NCI-H82 (cell line): ENCODE results near the gene POU5F1.
A peak's percentile ranks its signal among the peaks of the same experiment; 100 is the strongest.
"Not testable (repeated sequence)": the region's sequence is repeated elsewhere in the genome, so short reads cannot be mapped to it uniquely, and the experiment has no call there.

Experiments used
- DNase-seq: peaks from one replicate; lab custom pipeline; 2025; lab: John Stamatoyannopoulos, UW

The POU5F1 gene

DNA sequence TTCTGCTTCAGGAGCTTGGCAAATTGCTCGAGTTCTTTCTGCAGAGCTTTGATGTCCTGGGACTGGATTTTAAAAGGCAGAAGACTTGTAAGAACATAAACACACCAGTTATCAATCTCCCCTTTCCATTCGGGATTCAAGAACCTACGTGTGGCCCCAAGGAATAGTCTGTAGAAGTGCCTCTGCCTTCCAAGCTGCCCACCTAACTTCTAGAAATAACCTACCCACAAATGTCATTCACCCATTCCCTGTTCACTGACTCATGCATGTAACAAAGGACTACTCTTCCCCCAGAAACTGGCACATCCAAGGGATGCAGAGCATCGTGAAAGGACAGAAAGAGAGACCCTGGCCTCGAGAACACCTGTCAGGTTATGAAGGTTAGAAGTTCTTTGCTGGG, 4.5 kb downstream of the POU5F1 start:
- DNase-seq, result no peak

DNA sequence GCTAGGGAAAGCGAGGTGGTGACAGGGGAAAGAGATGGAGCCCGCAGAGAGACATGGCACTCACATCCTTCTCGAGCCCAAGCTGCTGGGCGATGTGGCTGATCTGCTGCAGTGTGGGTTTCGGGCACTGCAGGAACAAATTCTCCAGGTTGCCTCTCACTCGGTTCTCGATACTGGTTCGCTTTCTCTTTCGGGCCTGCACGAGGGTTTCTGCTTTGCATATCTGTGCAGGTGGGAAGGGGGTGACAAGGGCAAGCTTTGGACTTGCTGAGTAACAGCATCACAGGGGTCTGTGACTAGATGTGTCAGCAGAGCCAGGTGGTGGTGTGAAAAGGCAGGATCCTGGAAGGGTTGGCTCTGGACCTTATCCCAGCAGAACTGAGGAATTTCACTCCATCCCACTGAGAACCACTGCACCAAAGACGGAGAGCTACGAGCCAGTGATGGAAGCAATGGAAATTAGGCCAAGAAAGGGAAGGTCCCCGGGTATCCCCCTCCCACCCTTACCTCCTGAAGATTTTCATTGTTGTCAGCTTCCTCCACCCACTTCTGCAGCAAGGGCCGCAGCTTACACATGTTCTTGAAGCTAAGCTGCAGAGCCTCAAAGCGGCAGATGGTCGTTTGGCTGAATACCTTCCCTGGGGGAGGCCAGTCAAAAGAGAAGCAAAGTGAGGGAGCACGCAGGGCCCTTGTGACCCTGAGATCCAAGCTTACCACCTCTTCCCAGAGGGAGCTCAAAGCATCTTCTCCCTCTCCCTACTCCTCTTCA, 5.2 kb downstream of the POU5F1 start:
- DNase-seq, result peak; percentile 72

DNA sequence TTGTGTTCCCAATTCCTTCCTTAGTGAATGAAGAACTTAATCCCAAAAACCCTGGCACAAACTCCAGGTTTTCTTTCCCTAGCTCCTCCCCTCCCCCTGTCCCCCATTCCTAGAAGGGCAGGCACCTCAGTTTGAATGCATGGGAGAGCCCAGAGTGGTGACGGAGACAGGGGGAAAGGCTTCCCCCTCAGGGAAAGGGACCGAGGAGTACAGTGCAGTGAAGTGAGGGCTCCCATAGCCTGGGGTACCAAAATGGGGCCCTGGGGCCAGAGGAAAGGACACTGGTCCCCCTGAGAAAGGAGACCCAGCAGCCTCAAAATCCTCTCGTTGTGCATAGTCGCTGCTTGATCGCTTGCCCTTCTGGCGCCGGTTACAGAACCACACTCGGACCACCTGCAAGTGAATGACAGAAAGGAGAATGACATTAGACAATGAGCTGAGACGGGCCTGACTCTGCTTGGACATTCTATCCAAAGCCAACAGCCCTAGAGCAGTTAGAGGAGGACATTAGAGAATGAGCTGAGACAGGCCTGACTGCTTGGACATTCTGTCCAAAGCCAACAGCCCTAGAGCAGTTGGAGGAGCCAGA, 5.9 kb downstream of the POU5F1 start:
- DNase-seq, result not testable (repeated sequence)

DNA sequence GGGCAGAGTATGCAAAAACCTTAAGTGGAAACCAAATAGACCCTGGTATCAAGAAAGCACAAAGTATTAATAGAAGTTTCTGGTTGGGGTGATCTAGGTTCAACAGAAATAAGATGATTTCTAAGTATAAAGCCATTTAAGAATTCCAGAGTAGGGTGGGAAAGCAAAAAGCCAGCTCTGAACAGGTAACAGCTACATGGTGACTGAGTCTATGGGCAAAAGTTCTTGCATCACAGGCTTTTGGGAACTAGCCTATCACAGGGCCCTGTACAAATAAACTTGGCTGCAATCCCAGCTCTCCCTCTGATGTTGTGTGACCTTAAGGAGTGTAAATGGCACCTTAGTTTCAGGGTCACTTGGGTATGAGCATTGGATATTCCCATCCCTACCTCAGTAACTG, 6.6 kb downstream of the POU5F1 start:
- DNase-seq, result no peak

DNA sequence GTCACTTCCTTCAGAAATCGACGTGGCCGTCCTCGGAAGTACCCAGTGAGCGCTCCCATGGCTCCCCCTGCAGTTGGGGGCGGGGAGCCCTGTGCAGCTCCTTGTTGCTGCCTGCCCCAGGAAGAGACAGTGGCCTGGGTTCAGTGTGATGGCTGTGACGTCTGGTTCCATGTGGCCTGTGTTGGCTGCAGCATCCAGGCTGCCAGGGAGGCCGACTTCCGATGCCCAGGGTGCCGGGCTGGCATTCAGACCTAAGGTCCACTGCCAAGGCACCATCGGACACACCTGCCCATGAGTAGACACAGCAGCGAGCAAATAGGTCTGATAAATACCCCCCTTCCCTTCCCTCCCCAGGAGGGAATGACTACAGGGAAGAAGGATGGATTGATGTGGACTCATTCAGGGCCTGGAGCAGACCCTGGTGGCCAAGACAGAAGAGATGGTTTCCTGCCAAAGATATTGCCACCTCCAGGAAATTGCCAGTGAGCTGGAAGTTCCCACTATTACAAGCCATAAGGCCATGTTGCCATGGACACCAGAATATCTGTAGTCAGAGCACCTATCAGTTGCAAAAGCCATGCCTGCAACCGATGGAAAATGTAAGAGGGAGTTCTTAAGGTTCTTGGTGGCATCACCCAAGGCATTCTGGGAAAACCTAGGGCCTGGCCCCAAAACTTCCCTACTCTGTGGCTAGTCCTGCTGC, 7.9 kb downstream of the POU5F1 start:
- DNase-seq, result no peak

DNA sequence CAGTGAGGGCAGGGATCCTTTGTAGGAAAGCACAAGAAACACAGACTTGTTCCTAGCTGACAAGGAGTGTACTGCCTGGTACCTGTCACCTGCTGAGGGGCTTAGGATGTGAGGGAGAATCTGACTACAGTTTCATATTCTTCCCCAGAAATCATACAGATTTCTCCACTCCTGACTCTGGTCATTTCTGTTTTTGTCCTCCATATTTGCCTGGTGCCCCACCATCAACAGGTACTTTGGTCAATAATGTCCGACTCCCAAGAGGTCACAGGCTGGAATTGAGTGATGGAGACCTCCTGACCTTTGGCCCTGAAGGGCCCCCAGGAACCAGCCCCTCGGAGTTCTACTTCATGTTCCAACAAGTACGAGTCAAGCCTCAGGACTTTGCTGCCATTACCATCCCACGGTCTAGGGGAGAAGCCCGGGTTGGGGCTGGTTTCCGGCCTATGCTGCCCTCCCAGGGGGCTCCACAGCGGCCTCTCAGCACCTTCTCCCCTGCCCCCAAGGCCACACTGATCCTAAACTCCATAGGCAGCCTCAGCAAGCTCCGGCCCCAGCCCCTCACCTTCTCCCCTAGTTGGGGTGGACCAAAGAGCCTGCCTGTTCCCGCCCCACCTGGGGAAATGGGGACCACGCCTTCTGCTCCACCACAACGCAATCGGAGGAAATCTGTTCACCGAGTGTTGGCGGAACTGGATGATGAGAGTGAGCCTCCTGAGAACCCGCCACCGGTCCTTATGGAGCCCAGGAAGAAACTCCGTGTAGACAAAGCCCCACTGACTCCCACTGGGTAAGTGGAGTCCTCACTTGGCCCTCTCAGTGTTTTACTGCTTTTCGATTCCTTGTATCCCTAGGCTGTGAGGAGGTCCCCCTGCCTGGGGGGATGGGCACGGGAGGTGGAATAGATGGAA, 9.0 kb downstream of the POU5F1 start:
- no peak for DNase-seq

DNA sequence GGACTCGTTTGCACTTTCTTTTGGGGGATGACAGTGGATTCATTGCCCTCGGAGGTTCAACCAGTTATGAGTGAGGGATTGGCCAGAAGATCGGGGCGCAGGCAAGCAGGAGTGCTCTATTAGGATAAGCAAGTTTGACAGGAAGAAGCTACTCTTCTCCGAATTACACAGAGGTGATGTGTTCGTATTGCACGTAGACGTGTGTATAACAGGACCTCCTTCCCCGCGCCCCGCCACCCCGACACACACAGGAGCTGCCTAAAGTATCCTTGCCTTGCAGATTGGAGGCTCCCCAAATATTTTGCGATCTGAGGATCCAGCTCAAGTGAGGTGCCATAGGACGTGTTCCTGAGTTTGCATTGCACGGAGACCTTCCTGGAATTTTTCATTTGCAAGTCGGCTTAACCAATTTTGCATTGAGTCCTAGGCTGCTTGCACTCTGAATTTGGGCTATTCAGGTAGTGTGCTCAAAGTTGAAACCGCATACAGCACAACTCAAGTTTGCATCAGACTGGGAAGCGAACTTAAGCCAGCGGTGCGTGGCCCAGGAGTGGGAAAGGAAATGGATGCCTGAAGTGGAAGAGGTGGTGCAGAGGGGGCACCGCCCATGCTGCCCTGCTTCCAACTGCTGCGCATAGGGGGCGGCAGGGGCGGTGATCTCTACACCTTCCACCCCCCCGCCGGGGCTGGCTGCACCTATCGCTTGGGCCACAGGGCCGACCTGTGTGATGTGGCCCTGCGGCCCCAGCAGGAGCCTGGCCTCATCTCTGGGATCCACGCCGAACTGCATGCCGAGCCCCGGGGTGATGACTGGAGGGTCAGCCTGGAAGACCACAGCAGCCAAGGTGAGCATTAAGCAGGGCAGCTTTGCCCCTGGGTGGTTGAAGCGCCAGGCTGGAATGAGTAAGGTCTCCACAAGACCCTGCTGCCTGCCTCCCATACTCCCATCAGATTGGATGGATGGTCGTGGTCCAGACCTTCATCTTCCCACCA, 11.3 kb downstream of the POU5F1 start:
- peak; percentile 52 for DNase-seq

DNA sequence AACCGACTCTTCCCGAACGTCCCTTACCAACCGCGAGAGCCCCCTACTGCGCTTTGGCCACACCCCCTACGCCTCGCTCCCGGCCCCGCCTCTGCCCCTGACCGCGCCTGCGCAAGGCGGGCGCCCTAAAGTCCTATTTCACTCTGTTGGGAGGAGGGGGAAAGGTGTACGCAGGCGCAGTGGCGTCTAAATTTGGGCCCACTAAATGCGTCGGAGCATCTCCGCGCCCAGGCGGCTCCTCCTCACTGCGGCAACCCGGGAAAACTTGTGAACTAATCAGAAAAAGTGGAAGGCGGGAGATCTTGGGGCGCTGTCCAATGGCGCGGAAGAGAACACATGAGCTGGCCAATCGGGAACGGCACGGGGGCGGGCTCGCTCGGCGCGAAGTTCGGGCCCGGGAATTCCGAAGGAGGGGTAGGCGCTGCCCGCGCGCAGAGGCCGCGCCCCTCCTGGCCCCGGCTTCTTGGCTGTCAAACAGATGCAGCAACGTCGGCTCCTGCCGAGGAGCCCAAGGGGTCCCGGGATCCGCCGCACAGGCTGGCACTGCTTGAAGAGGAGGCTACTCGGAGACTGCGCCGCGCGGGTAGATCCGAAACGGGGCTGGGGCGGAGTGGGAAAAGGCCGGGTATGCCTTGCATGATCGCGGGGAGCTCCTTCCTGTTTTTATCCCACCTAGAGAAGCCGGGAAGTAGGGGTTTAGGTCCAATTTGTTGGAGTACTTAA, 12.2 kb downstream of the POU5F1 start, which contains the start of gene TCF19:
Gene TCF19 (plus strand): TSS at position 450 of the 723 bp plus-strand sequence. CDS start 881 bp downstream, outside the sequence.
- peak; percentile 99 for DNase-seq

DNA sequence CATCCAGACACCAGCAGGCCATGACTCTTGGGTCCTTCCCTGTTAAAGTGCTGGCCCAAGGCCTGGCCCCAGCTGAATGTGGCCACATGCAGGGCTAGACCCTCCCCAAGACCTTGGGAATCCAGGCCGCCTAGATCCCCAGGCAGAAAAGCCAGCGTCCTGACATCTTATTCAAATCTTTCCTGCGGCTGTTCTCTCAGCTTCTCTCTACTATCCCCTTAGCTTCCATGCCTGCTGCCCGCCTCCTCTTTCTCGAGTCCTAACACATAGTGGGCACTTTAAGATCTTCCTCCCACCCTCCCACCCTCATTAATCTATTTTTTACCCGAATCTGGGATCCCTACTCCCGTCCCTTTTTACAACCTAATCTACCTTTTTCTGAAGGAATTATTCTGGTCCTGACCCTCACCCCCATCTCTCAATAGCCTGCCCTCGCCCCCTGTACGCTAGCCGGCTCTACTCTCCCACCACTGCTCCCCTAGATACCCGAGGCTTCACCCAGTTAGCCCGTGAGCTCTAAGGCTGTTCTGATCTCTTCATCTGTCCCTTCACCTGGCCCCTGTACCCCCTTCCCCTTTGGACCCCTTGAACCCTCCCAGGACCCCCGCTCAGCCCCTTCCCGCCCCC, 12.9 kb downstream of the POU5F1 start, which contains the start of gene CCHCR1:
Gene CCHCR1 (minus strand): TSS at position 290 of the 627 bp plus-strand sequence. CDS start 202 bp downstream, at position 88.
- DNase-seq, result peak; percentile 43

DNA sequence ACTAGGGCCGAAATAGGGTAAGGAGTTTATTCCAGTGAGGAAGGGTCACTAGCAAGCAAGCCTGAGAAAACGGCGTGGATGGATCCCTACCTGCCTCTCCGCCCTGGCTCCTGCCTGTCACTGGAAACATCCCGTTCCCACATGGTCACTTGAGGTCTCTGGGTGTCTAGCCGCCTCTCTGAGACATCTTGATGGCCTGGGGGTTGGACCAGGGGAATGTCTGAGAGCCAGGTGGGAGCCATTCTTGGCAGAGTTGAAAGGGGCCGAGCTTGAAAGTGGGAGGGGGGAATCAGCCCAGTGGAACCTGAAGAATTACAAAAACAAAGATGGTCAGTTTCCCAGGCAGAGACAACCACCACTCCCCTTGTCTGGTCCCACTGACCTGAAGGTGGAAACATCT, 13.8 kb downstream of the POU5F1 start:
- DNase-seq, result no peak

DNA sequence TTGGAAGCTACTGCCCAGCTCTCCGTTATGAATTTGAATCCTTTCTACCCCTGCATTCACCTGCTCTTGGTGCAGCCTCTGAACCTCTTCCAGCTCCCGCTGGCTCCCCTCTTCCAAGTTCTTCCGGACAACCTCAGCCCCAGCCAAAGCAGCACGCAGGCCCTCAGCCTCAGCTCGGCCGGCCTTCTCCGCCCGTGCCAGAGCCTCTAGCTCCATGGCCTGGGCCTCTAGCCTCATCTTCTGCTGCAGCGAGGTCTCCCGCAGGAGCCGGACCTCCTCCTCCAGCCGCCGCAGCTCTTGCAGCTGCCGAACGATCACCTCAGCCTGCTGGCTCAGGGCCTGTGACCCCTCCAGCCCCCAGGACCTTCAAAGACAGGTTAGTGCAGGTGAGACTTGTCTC, 16.0 kb downstream of the POU5F1 start:
- DNase-seq, result no peak

DNA sequence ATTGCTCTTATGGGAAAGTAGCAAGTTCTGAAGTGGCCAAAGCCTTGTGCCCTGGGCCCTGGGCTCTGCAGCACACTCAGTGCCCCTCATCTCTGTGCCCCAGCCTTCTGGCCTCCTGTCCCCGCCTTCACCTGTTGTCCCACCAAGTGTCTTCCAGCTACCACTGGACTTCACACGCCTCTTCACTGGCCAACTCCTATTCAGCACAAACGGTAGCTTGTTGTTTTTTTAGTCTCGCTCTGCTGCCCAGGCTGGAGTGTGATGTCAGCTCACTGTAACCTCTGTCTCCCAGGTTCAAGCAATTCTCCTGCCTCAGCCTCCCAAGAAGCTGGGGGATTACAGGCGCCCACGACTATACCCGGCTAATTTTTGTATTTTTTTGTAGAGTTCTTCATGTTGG, 17.7 kb downstream of the POU5F1 start:
- no peak for DNase-seq

DNA sequence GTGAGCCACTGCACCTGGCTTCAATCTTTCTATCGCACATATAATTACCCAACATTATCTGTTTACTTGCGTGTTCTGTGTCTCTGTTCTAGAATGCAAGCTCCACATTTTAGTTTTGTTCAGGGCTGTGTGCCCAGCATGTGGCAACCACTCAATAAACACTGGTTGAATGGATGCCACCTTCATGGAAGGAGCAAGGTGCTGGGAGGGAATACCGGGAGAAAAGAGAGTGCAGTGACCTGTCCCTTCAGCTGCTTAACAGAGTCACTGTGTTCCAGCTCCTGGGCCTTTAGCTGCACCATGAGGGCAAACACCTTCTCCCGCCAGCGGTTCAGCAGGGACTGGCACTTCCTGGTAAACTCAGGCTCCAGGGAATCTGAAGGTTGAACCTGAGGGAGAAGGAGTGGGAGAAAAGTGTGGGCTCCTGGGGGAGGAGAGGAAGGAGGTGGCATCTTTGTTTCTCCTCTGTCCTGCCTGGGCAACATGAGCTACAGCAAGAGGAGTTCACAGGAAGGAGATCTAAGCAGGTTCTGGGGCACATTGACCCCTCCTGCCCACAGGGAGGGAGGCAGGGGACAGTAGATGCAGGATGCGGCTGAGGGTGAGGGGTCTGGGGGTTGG, 20.5 kb downstream of the POU5F1 start:
- no peak for DNase-seq

DNA sequence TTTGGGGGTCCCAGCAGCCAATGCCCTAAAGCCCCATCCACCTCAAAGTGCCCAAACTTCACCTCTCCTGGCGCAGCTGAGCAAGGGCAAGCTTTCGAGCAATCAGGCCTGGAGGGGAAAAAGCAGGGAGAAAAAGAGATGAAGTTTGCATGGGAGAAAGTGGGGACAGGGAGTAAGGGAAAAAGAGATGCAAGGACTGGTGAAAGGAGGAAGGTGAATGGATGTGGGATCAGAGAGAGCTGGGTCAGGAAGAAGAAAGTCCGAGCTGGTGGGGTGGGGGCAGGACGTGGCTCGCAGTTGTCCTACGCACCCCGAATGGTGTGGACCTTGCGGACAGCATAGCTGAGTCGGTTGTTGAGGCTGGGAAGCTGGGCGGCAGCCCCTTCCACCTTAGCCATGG, 25.1 kb downstream of the POU5F1 start:
- no peak for DNase-seq

DNA sequence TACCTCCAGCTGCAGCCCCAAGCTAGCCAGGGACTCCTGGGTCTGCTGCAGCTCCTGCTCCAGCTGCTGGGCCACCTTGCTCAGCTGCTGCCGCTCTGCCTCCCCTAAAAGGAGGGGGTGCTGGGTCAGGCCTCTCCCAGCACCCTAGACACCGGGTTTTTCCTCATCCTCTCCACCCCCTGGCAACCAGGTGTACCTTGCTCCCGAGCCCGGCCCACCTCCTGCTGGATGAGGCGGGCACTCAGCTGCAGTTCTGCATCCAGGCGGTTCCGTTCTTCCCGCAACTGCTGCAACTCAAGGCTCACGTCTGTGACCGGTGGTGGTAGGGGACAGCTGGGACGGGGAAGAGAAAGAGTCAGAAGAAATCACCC, 25.5 kb downstream of the POU5F1 start:
- no peak for DNase-seq

DNA sequence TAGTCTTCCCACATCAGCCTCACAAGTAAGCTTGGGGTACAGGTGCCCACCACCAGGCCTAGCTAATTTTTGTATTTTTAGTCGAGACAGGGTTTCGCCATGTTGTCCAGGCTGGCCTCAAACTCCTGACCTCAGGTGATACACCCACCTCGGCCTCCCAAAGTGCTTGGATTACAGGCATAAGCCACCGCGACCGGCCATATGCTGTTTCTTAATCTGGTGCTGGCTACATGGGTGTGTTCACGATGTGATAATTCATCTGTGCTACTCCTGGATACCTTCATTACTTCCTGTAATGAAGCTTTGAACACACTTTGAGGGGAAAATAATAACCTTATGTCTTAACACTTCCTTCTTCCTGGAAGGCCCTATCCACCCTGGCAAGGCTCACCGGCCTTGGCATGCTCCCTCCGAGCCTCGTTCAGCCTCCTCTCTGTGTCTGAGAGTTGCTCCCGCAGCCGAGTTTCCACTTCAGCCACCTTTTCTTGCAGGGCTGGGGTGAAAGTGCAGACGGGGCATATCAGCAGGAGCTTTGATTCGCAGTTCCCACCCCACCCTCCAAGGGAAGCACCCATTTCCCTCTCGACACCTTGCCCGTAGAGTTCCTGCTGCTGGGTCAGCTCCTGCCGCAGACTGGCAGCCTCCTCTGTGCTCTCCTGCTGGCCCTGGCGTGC, 26.0 kb downstream of the POU5F1 start:
- peak; percentile 56 for DNase-seq

DNA sequence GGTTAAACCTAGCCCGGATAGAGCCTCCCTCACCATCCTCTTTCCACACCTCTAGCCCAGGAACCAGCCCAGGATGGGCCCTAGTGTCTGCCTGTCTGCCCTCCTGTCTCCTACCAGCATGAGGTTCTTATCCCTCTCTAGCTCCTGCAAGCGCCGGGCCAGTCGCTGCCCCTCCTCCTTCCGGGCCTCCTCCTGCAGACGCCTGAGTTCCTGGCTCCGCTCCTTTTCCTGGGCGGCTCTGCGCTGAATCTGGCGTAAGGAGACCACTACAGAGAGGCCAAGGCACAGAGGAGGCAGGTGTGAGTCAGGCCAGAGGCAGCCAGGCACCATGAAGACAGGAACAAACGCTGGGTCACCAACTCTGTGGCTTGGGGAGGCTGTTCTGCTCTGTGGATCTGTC, 27.3 kb downstream of the POU5F1 start:
- DNase-seq, result peak; percentile 33

DNA sequence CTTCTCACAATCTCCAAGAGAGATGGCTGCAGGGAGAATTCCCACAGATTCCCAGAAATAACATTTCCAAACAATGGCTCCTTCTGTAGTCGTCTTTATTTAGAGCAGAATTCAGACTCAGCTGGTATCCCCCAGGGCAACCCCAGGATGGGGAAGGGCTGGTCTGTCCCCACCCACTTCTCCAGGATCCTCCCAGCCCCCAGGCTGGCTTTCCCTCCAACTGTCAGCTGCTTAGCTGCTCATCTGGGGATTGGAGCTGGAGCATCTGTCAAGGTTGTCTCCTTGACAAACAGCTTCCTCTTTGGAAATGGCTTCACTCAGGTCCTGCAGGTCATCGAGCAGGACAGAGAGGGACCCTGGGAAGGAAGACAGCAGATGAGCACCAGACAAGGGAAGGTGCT, 28.1 kb downstream of the POU5F1 start:
- DNase-seq, result peak; percentile 88

DNA sequence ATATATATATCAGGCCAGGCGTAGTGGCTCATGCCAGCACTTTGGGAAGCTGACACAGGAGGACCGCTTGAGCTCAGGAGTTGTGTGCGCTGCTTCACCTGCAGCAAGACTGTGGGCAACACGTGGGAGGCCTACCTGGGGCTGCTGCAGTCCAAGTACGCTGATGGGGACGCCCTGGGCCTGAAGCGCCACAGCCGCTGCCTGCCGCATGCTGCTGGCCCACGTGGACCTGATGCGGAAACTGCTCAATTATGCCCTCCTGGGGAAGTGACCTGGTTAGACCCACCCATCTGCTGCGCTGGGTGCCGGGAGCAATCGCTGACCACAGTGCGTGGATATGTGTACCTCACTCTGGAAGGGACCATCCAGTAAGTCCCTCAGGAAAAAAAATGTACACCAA, 29.8 kb downstream of the POU5F1 start:
- no peak for DNase-seq
